HG03442 (cell line): Measurements from ENCODE around the gene ACVR1C.
"Not testable (repeated sequence)": the region's sequence is repeated elsewhere in the genome, so short reads cannot be mapped to it uniquely, and the experiment has no call there.

Source experiments
- ATAC-seq: cut with Tn5 transposase; IDR thresholded peaks from one replicate; pipeline ENCODE4 v1.9.1; 2021; ENCODE audit warnings: mild to moderate bottlenecking, moderate library complexity; ENCODE audit not compliant: unreplicated experiment

ACVR1C gene

DNA sequence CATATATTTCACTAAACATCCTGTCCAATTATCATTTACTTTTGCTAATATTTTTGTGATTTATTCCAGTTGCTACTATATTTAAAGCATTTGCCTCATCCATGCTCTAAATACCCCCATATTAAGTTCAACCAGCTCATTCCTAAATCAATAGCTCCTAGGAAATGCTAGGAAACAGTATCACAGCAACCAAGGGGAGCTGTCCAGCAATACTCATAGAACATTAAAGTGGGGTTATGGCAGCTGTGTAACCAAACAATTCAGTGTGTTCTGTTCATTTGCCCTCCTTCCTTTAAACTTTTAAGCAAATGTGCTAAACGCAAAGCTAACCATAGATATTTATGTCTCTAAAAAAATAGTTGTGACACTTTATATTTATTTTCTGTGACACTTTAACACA, 41.1 kb downstream of the ACVR1C start:
- ATAC-seq: no peak

DNA sequence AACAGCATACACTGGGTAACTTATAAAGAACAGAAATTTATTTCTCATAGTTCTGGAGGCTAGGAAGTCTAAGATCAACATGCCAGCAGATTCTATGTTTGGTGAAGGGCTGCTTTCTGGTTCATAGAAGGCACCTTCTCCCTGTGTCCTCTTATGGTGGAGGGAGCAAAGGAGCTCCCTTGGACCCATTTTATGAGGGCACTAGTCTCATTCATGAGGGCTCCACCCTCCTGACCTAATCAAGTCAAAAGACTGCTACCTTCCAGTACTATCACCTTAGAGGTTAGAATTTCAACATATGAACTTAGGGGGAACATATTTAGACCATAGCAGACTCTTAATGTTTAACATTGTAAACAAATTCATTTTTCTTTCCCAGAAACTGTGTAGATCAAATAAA, 54.5 kb downstream of the ACVR1C start:
- no peak for ATAC-seq

DNA sequence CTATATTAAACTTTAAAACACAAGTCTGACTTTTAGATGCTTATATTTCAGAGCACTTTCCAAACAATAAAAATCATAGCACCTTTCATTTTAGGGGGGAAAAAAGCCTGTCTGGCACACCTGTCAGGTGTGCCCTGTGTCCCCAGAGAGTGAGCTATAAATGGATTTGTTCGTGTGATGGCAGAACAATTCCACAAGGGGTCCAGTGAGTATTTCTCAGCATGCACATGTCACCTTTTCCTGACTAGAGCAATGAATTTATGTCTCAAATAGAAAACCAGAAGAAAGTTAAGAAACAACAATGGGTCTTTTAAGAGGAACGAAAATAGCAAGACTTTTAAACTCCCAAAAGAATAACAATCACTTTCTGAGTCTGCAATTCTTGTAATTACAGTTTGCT, 55.9 kb downstream of the ACVR1C start:
- no peak for ATAC-seq

DNA sequence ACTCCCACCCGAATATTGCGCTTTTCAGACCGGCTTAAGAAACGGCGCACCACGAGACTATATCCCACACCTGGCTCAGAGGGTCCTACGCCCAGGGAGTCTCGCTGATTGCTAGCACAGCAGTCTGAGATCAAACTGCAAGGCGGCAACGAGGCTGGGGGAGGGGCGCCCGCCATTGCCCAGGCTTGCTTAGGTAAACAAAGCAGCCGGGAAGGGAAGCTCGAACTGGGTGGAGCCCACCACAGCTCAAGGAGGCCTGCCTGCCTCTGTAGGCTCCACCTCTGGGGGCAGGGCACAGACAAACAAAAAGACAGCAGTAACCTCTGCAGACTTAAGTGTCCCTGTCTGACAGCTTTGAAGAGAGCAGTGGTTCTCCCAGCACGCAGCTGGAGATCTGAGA, 62.0 kb downstream of the ACVR1C start:
- not testable (repeated sequence) for ATAC-seq

DNA sequence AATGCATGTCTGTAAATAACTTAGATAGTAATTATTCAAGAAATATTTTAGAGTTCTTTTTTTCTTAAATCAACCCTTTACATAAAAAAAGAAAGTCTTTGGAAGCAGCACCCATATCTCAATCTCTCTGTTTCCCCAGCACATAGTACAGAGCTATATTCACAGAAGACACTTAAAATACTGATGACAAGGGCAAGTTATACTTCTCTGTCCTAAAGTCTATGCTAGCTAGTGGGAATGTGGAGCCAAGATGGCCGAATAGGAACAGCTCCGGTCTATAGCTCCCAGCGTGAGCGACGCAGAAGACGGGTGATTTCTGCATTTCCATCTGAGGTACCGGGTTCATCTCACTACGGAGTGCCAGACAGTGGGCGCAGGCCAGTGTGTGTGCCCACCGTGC, 62.6 kb downstream of the ACVR1C start:
- not testable (repeated sequence) for ATAC-seq

DNA sequence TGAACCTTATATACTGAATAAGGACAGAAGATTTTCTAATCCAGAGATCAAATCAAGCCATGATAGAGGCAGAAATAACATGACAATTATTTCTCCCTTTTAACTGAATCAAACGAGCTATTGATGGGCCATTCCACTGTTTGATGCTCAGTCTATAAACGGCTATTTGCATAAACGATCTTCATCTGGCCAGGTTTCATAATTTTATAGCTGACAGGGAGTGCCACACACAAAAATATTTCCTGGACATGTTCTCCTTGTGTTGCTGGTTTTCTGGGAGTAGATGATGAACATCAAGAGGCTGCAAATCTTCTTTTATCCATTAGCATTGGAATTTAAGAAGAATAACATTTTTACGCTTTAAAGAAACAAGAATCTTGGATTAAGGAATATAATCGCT, 63.1 kb downstream of the ACVR1C start:
- no peak for ATAC-seq

DNA sequence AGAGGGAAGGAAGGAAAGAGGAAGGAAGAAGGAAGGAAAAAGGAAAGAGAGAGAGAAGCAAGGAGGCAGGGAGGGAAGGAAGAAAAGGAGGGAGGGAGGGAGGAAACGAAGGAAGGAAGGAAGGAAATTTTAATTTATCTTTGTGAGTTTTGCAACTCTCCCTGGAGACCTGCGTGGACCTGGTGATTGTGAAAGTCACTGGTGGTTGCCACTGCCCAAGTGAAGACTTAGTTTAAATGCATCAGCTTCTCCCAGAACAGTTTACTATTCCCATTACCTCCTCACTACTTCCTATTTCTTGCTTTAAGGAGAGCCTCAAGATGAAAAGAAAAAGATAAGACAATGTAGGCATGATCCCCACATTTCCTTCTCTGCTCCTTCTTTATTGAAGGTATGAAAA, 68.8 kb downstream of the ACVR1C start:
- ATAC-seq: no peak

DNA sequence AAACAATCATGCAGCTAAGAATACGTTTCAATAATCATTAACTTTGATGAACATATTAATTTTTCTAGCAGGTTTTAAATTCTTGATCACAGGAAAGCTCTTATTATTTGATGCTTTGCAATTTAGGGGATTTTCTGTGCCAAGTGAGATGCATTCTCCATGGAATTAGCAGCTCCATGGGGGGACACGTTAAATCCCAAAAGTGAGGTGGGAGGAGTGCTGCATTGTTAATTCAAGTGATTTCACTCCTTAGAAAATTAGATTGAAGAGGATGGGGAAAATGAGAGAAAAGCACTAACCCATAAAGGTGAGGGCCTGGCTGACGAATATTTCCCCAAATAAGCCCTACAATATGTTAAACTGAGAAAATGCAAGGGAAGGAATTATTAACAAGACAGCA, 69.2 kb downstream of the ACVR1C start:
- no peak for ATAC-seq

DNA sequence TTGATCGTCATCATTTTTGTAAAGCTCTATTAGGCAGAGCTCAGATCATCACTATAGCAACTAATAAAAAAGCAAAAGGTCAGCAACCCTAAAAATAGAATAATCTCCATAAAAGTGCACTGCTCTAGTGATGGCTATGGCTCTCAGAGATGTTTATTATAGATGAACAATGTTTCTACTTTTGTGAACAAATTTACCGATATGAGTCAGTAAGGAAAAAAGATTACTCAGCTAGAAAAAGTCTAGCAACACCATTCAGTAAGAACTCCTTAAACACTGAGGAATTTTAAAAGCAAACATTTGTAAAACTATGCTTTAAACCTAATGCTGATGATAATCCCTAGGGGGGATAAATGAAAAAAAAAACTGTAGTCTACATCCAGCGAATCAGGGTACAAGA, 69.6 kb downstream of the ACVR1C start:
- no peak for ATAC-seq

DNA sequence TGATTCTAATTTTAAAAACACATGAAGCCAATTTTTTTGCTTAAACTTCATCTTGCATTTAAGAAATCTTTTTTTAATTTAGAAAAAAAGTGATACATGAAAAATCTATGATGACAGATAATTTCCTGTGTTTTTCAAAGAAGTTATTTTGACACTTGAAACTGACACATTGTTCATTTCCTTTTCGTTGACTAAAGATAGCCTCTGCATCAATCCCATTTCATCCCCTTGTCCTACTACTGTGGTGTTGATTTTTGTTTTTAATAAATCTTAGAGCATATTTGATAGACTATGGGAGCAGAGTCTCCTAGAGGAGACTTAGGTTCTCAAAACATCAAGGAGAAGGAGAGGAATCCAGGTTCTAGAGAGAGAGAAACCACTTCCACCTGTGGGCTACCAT, 70.9 kb downstream of the ACVR1C start:
- no peak for ATAC-seq

DNA sequence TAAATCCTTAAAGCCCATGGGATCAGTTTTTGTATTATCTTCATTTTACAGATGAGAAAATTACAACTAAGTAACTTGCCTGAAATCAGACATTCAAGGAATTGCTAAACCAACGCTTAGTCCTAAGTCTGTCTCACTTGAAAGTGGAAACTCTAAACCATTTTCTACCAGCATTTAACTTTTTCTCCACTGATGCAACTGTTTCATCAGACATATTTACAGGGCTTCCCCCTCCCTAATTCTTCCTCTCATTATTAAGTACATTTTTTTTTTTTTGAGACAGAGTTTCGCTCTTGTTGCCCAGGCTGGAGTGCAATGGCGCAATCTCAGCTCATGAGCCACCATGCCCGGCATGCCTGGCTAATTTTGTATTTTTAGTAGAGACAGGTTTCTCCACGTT, 88.6 kb downstream of the ACVR1C start:
- ATAC-seq: no peak

DNA sequence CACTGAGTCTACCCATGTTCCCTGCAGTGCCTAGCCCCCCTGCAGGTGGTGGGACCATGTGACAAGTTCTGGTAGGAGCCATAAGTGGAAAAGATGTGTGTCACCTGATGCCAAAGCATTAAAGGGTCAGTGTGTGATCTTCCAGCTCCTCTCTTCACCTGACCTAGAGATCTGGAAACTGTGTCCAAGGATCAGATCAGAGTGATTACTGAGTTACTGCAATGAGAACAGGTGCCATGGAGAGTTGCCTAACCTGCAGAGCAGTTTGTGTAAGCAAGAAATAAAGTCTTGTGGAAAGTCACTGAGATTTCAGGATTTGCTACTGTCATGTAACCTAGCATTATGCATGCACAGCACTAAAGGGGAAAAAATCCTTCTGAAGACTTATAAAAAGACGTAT, 90.6 kb downstream of the ACVR1C start:
- no peak for ATAC-seq

DNA sequence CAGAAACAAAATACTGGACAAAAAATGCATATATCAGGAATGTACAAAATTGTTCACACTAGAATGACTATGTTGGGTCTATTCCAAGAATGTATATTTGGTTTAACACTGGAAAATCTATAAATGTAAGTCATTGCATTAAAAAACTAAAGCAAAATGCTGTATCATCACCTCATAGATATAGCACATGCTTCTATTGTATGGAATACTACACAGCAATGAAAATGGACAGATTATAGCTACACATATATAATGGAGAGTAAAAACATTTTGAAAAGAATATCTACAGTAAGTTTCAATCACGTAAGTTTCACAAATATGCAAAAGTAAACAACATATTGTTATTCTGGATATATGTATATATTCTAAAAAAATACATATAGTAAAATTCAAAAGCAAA, 91.8 kb downstream of the ACVR1C start:
- ATAC-seq: no peak

DNA sequence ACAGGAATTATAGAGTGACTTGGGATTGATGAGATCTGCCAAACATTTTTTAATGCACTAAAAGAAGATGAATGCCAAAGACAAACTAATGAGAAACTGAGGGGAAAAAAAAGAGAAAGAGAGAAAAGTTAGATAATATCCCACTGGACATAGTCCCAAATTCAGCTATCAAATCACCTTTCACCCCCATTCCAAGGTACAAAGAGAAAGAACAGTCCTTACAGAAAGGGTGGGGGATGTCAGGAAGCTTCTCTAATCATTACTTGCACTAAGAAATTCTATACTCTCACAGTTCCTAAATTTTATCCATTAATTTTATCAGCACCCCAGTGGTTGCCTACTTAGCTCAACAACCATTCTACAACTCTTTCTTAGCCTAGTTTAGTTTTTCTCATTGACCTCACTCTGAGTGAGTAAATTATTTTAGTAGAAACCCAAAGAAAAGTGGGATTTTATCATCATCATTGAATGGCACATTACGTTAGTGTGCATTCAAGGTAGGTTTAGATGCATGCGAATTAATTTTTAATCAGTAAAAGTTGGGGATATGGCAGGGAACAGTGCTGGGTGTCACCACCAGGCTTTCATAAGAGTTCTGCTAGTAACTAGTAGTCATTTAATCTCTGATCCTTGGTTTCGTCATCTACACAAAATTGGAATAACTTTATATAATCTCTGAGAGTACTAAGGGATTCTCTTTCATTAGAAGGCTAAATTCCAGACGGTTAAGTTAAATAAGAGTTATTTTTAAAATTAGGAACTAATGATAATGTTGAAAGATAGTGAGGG, 99.5 kb downstream of the ACVR1C start:
- no peak for ATAC-seq

DNA sequence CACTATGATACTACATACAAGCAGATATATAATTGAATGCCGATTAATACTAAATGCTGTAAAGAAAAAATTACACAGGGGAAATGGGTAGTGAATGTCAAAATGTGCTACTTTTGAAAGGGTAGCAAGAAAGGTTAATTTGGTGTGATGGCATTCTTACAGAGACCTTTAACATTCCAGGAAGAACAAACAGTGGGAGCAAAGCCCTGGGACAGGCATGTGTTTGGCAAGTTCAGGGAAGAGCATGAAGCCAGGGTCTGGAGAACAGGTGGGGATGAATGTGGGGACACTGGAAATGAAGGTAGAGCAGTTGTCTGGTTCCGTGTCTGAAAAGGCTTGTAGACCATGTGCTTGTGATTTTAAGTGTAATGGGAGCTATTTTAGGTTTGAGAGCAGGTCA, 102.6 kb downstream of the ACVR1C start:
- no peak for ATAC-seq

DNA sequence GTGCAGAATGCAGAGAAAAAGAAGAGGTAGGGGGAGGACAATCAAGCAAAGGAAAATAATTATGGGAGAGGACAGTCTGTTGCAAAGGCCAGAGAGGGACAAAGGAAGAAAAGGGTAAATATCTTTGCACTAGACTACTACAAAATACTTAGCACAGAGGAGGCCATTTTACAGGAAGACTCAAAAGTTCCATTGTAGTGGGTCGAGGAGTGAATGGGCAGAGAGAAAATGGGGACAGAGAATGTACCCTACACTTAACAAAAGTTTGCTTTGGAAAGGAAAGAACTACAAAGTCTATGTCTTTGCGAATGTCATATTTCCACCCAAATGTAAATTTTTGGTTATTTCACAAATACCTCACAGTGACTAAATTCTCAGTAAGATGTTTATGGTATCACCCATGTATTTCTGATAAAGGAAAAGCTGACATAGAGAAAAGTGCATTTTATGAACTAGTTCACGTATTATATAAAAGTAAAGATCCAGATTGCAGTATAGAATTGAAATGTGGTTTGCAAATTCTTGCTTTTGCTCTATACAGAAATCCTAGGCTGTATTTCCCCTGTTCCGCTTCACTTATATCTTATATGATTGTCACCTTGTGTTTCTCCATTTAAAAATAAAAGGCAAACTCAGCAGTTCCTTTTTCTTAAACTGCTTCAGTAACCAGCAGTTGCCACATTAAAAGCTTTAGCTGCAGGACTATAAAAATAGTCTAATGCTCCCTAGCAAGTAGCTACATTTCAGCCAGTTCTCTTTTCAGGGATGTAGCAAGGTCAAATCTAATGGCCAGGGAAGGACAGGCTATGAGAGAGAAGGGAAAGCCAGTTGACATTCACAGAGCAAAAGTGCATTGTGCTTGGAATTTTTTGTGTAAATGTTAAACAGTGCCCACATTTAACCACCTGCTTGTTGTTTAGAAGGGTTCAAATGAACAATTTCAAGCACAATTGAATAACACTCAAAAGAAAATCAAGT, 105.1 kb downstream of the ACVR1C start:
- ATAC-seq: no peak

DNA sequence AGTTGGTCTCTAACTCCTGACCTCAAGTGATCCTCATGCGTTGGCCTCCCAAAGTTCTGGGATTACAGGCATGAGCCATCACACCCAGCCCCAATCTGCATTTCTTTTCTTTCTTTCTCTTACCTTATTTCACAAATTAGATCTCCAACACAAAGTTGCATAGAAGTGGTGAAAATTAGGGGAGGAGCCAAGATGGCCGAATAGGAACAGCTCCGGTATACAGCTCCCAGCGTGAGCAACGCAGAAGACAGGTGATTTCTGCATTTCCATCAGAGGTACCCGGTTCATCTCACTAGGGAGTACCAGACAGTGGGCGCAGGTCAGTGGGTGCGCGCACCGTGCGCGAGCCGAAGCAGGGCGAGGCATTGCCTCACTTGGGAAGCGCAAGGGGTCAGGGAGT, 113.7 kb downstream of the ACVR1C start:
- ATAC-seq: not testable (repeated sequence)

DNA sequence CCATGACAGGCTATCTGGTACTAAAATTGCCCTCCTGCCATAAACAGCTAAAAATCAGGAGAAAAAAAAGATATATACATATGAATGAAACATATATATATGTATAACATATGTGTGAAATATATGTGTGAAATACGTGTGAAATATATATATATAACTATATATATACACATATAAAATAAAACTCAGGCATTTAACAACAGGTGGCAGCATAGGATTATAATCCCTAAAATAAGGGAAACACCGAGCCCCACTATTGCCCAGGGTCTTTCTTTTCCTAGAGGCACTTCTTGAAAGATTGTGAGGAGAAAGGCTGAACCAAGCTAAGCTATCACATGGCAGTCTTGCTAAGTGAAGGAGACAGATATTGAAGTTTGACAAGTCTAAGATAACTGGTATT, 118.9 kb downstream of the ACVR1C start:
- ATAC-seq: no peak

DNA sequence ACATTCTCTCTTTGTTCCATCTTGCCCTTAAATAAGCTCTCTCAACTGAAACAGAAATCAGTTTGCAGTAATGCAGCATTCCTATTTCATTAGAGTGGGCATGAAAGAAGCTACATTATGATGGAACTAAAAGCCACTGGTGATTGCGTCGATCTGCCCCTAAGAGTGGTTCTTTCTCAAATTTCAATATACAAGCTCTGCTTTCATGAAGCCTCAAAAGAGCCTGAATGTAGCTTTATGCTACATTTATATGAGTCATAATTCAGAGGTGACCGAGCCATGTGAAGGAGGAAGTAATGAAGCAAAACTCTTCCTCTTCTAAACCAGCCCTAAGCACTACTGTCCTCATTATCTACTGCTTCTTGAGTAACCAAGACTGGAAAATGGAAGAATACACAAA, 120.0 kb downstream of the ACVR1C start:
- ATAC-seq: no peak

DNA sequence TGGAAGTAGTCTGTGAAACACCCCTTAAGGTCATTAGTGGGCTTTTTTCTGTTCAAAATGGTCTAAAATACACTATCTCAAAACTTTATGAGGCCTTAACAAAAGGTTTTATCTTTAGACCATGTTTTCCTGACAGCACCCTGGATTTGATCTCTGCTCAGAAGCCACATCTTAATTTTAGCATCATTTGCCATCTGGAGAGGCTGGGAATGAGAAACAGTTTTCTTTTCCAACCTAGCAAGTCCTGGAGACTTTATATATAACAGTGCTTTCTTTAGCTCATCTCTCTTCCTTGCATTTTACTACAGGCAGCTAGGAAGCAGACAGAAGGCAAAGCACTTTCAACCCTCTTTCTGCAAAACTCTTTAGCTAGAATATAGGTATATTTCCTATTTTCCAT, 122.1 kb downstream of the ACVR1C start:
- ATAC-seq: no peak

DNA sequence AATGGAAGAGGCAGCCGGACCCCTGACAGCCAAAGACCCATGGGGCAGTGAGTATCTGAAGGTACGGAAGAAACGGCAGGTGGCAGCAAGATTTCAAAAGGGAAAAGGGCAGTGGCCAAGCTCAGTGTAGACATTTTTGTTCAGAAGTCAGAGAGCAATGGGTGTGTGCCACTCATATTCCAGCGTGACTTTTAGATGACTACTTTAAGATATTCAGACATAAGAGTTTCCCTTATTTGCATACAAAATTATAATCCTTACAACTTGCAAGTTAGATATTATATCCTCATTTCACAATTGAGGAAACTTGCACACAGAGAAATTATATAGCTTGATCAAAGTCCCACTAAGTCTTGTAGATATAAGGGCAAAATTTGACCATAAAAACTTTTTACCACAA, 124.0 kb downstream of the ACVR1C start:
- ATAC-seq: no peak

DNA sequence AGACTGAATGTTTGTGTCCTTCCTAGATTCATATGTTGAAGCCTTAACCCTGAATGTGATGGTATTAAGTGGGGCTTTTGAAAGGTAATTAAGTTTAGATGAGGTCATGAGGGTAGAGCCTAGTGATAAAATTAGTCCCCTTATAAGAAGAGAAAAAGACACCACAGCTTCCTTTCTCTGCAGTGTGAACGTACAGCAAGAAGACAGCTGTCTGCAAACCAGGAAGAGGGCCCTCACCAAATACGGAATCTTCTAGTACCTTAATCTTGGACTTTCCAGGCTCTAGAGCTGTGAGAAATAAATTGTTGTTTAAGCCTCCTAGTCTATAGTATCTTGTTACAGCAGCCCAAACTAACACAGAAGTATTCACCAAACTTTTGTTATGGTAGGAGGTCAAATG, 127.6 kb downstream of the ACVR1C start:
- ATAC-seq: no peak
